Body of pancreas (tissue), 4 donors: ENCODE data around the gene HSD17B14. TPM values are rescaled to one million over a fixed set of nuclear protein-coding genes. Genes with fewer than 3 reads are reported as not detected.
"Not testable (repeated sequence)": the region's sequence is repeated elsewhere in the genome, so short reads cannot be mapped to it uniquely, and the experiment has no call there.

ENCODE experiments used
- ATAC-seq: fragments of 150-250 bp; one replicate; pipeline ENCODE4 v1.9.1; 2016
- DNase-seq, 4 donors: peaks; one replicate each; pipeline ENCODE4 v3.0.0-alpha.2; 2019
- H3K27ac ChIP-seq, 4 donors: fragments of 200-600 bp; sonication (generic); 1 replicate in 3 of 4; 2 replicates in 1 of 4; pipeline versions ENCODE4 v1.5.1 to v1.6.1; 2016 to 2019; ENCODE audit warnings: mild to moderate bottlenecking in 1 of 4, mixed read lengths in 1 of 4, moderate library complexity in 1 of 4
- H3K27me3 ChIP-seq, 2 donors: fragments of 200-600 bp; sonication (generic); one replicate each; pipeline ENCODE4 v1.6.0; 2016; ENCODE audit warnings: mild to moderate bottlenecking in 1 of 2
- H3K36me3 ChIP-seq, 2 donors: fragments of 200-600 bp; sonication (generic); replicated peaks in 1 of 2; 2 replicates each; pipeline ENCODE4 v1.5.1; 2016; ENCODE audit warnings: low read depth in 2 of 2; ENCODE audit not compliant: insufficient read depth in 1 of 2
- H3K4me1 ChIP-seq: fragments of 200-600 bp; sonication (generic); one replicate; pipeline ENCODE4 v1.6.0; 2016
- H3K4me3 ChIP-seq, 2 donors: fragments of 200-600 bp; sonication (generic); 1 replicate in 1 of 2; 2 replicates in 1 of 2; pipeline ENCODE4 v1.5.1; 2016 to 2019
- H3K9me3 ChIP-seq, 3 donors: fragments of 200-600 bp; sonication (generic); 1 replicate in 2 of 3; 2 replicates in 1 of 3; pipeline ENCODE4 v1.5.1; 2016
- POLR2A ChIP-seq, 3 donors: fragments of 450-650 bp; IDR thresholded peaks; one replicate each; pipeline ENCODE4 v1.6.1; 2016; ENCODE audit warnings: antibody characterized with exemption in 3 of 3, mild to moderate bottlenecking in 2 of 3
- WGBS, 2 donors: methylation state at CpG; one replicate each; pipeline ENCODE4 v1.1.5; 2017; 5-methylcytosine and 5-hydroxymethylcytosine counted together
- intact Hi-C: fragments of 100-400 bp; cut with DNase I; formaldehyde crosslinking; loops from one replicate; pipeline ENCODE4 v1.15.1; 2023
- total RNA-seq, 2 donors: library from RNA; depleted of rRNA; stranded (reverse); fragments of >200 nt; gene quantifications; one replicate each; pipeline ENCODE4 v1.1.0, GENCODE V29; 2016
- TF ChIP-seq, protein P1 (sequence below), 7 experiments: fragments of 450-650 bp in 4 of 7; fragments of 200-600 bp in 3 of 7; sonication (generic) in 3 of 7; IDR thresholded peaks; one replicate each; pipeline ENCODE4 v1.5.1; 2016 to 2019; ENCODE audit warnings: antibody characterized with exemption in 7 of 7

Gene HSD17B14
- total RNA-seq, 2 donors from 2014 or later, result 2.1 to 3.3 TPM

DNA sequence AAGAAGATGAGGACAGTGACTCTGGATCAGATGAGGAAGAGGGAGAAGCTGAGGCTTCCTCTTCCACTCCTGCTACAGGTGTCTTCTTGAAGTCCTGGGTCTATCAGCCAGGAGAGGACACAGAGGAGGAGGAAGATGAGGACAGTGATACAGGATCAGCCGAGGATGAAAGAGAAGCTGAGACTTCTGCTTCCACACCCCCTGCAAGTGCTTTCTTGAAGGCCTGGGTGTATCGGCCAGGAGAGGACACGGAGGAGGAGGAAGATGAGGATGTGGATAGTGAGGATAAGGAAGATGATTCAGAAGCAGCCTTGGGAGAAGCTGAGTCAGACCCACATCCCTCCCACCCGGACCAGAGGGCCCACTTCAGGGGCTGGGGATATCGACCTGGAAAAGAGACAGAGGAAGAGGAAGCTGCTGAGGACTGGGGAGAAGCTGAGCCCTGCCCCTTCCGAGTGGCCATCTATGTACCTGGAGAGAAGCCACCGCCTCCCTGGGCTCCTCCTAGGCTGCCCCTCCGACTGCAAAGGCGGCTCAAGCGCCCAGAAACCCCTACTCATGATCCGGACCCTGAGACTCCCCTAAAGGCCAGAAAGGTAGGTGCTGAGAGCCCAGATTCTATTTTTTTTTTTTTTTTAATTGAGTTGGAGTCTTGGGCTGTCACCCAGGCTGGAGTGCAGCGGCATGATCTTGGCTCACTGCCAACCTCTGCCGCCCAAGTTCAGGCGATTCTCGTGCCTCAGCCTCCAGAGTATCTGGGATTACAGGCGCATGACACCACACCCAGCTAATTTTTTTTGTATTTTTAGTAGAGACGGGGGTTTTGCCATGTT, 38.2 kb upstream of the HSD17B14 start:
- peak in 3 of 4 donors; percentile 37 to 43 (median 38) for DNase-seq
- no peak for TF ChIP-seq POLR2A (IDR thresholded peaks at IDR 0.05)
- TF ChIP-seq, protein P1, sequence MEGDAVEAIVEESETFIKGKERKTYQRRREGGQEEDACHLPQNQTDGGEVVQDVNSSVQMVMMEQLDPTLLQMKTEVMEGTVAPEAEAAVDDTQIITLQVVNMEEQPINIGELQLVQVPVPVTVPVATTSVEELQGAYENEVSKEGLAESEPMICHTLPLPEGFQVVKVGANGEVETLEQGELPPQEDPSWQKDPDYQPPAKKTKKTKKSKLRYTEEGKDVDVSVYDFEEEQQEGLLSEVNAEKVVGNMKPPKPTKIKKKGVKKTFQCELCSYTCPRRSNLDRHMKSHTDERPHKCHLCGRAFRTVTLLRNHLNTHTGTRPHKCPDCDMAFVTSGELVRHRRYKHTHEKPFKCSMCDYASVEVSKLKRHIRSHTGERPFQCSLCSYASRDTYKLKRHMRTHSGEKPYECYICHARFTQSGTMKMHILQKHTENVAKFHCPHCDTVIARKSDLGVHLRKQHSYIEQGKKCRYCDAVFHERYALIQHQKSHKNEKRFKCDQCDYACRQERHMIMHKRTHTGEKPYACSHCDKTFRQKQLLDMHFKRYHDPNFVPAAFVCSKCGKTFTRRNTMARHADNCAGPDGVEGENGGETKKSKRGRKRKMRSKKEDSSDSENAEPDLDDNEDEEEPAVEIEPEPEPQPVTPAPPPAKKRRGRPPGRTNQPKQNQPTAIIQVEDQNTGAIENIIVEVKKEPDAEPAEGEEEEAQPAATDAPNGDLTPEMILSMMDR (IDR thresholded peaks at IDR 0.05), result no peak
- Histone ChIP-seq H3K4me1 (peaks cover 36% of the 10 kb centered on the region), H3K36me3 (peaks cover 0 to 4% of the 10 kb centered on the region in 2 donors), H3K27ac (peak overlapping the region in 3 of 4 donors; percentile 94 to 96 (median 96)), H3K27me3 (no peaks in the 10 kb centered on the region), H3K9me3 (no peaks in the 10 kb centered on the region), H3K4me3 (peak overlapping the region in 1 of 2 donors; percentile 25)
- intact Hi-C loops, result no loop called here
- WGBS, 2 donors, result 45 to 53% methylated on average over 16 to 17 of the region's 17 CpGs
- no peak for ATAC-seq

DNA sequence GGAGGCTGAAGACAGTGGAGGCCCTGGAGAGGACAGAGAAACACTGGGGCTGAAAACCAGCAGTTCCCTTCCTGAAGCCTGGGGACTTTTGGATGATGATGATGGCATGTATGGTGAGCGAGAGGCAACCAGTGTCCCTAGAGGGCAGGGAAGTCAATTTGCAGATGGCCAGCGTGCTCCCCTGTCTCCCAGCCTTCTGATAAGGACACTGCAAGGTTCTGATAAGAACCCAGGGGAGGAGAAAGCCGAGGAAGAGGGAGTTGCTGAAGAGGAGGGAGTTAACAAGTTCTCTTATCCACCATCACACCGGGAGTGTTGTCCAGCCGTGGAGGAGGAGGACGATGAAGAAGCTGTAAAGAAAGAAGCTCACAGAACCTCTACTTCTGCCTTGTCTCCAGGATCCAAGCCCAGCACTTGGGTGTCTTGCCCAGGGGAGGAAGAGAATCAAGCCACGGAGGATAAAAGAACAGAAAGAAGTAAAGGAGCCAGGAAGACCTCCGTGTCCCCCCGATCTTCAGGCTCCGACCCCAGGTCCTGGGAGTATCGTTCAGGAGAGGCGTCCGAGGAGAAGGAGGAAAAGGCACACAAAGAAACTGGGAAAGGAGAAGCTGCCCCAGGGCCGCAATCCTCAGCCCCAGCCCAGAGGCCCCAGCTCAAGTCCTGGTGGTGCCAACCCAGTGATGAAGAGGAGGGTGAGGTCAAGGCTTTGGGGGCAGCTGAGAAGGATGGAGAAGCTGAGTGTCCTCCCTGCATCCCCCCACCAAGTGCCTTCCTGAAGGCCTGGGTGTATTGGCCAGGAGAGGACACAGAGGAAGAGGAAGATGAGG, 37.4 kb upstream of the HSD17B14 start:
- intact Hi-C loops, result no loop called here
- H3K4me1 ChIP-seq, result peaks cover 38% of the 10 kb centered on the region
- peaks cover 0 to 4% of the 10 kb centered on the region in 2 donors for H3K36me3 ChIP-seq
- TF ChIP-seq POLR2A (IDR thresholded peaks at IDR 0.05), result no peak
- TF ChIP-seq, protein P1 (IDR thresholded peaks at IDR 0.05), result no peak
- WGBS, 2 donors, result 55 to 58% methylated on average over 13 to 14 of the region's 14 CpGs
- ATAC-seq (no peak), DNase-seq (no peak)
- no peaks in the 10 kb centered on the region for H3K27me3 ChIP-seq
- H3K9me3 ChIP-seq, result no peaks in the 10 kb centered on the region
- peak overlapping the region; percentile 2 to 51 for H3K4me3 ChIP-seq
- peak overlapping the region; percentile 94 to 99 (median 96) for H3K27ac ChIP-seq

DNA sequence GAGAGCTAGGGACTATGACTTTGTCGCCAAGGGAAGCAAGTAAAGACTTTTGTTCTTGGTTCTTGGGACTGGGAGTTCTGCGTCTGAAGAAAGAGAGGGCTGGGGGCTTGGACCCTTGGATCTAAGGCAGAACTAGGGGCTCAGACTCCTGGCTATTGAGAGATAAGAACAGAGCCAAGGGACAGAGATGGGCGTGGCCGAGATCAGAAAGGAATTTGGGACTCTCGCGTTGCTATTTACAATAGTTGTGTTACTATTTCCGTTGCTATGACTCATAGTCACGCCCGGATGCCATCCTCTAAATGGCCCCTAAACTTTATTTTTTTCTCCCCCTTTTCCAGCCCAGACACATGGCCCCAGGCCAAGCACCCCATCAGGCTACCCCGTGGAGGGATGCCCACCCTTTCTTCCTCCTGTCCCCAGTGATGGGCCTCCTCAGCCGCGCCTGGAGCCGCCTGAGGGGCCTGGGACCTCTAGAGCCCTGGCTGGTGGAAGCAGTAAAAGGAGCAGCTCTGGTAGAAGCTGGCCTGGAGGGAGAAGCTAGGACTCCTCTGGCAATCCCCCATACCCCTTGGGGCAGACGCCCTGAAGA, 36.7 kb upstream of the HSD17B14 start:
- no peaks in the 10 kb centered on the region for H3K27me3 ChIP-seq
- ATAC-seq (peak; percentile 82), DNase-seq (peak; percentile 89 to 94 (median 92))
- intact Hi-C loops, result no loop called here
- no peak for TF ChIP-seq POLR2A (IDR thresholded peaks at IDR 0.05)
- TF ChIP-seq, protein P1 (IDR thresholded peaks at IDR 0.05), result peak in 2 of 7 experiments; percentile 10 to 15
- no peaks in the 10 kb centered on the region for H3K9me3 ChIP-seq
- peak overlapping the region; percentile 94 to 99 (median 96) for H3K27ac ChIP-seq
- whole genome bisulfite sequencing, 2 donors, result 13 to 21% methylated on average over 14 of the region's 14 CpGs
- peak overlapping the region; percentile 51 to 76 for H3K4me3 ChIP-seq
- peaks cover 41% of the 10 kb centered on the region for H3K4me1 ChIP-seq
- H3K36me3 ChIP-seq, result peaks cover 0 to 4% of the 10 kb centered on the region in 2 donors

- WGBS, 2 donors, result 0 to 1% methylated on average over 34 to 53 of the region's 53 CpGs
- peak; percentile 99 to 100 (median 100) for TF ChIP-seq POLR2A (IDR thresholded peaks at IDR 0.05)
- TF ChIP-seq, protein P1 (IDR thresholded peaks at IDR 0.05), result peak in 4 of 7 experiments; percentile 39 to 58 (median 41)
- no peaks in the 10 kb centered on the region for H3K27me3 ChIP-seq
- H3K27ac ChIP-seq, result peak within 1 kb of the TSS; percentile 94 to 99 (median 96)
- ATAC-seq (peak; percentile 86), DNase-seq (peak; percentile 98 to 99 (median 99))
- no peaks in the 10 kb centered on the region for H3K9me3 ChIP-seq
- peaks cover 41% of the 10 kb centered on the region for H3K4me1 ChIP-seq
- H3K36me3 ChIP-seq, result peaks cover 0 to 4% of the 10 kb centered on the region in 2 donors
- H3K4me3 ChIP-seq, result peak within 1 kb of the TSS; percentile 51 to 76
- intact Hi-C loops, result no loop called here
These were observed 36.0 kb upstream of the HSD17B14 start, which contains the start of gene PPP1R15A for GRCh38 chr19:48872182-48872883. Gene PPP1R15A, plus strand, starts transcription at chr19:48872421. Its CDS starts 813 bp downstream, at chr19:48873234.

DNA sequence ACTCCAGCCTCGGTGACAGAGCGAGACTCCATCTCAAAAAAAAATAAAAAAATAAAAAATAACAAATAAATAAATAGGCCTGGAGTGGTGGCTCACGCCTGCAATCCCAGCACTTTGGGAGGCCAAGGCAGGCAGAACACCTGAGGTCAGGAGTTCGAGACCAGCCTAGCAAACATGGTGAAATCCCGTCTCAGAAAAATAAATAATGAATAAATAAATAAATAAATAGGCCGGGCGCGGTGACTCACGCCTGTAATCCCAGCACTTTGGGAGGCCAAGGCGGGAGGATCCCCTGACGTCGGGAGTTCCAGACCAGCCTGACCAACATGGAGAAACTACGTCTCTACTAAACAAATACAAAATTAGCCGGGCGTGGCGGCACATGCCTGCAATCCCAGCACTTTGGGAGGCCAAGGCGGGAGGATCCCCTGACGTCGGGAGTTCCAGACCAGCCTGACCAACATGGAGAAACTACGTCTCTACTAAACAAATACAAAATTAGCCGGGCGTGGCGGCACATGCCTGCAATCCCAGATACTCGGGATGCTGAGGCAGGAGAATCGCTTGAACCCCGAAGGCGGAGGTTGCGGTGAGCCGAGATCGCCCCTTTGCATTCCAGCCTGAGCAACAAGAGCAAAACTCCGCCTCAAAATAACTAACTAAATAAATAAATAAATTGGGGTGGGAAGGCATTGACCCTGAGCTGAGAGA, 35.3 kb upstream of the HSD17B14 start:
- WGBS, 2 donors, result 69 to 70% methylated on average over 28 to 31 of the region's 31 CpGs
- H3K27ac ChIP-seq, result peak overlapping the region; percentile 34 to 96 (median 95)
- H3K9me3 ChIP-seq, ATAC-seq, H3K36me3 ChIP-seq, H3K27me3 ChIP-seq, H3K4me3 ChIP-seq, intact Hi-C loops: not testable (repeated sequence)
- H3K4me1 ChIP-seq, result peaks cover 41% of the 10 kb centered on the region
- DNase-seq, result peak in 1 of 4 donors; percentile 25
